Measurements from ENCODE around the gene INAFM2. TPM values are rescaled to one million over a fixed set of nuclear protein-coding genes. Genes with fewer than 3 reads are reported as not detected.

The INAFM2 gene
- total and polyA plus RNA-seq, 2 of the 4 experiments (the other 2 are of a cell fraction), result 10.4 to 14.0 TPM

DNA sequence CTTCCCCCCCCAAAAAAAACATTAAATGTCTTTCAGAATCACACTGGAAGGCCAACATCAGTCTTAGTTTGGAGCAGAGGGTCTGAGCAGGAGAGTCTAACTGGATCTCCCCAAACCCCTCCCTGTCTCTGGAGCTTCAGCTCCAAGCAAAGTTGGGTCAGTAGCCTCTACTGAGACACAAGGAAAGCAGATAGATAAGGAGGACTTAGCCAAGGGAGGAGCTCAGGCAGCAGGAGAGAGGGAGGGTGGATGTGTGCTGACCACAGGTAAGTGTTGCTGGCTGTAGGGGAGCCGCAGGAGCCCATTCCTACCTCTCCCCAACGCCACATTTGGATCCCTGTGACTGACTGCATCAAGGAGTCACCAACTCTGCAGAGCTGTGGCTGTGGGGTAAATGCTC, 22.7 kb upstream of the INAFM2 start:
- Histone ChIP-seq H2AK9ac (replicated peaks; ENCODE audit: low read depth, low read length, poor library complexity) (no peak overlapping the region), H4K8ac (ENCODE audit: low read depth in 2 of 2, low read length in 2 of 2) (no peak overlapping the region), H3K9ac (ENCODE audit: low read depth, low read length) (no peak overlapping the region), H3K79me1 (ENCODE audit: low read depth in 1 of 2, low read length in 2 of 2) (no peaks in the 10 kb centered on the region), H3K36me3 (ENCODE audit: control insufficient read depth, insufficient read depth, low read length) (no peaks in the 10 kb centered on the region), H3K27ac (ENCODE audit: insufficient read depth, low read length) (no peak overlapping the region), H4K5ac (ENCODE audit: low read depth, low read length) (no peak overlapping the region), H2BK15ac (ENCODE audit: low read depth, low read length) (no peak overlapping the region), H3K14ac (replicated peaks; ENCODE audit: low read depth, low read length) (no peak overlapping the region), H3K9me3 (ENCODE audit: control insufficient read depth, insufficient read depth, low read length) (peaks cover 8% of the 10 kb centered on the region), H3K4me2 (ENCODE audit: low read depth, low read length) (no peak overlapping the region), H3K9me1 (ENCODE audit: insufficient read depth, low read length) (no peaks in the 10 kb centered on the region), H3K4me3 (ENCODE audit: insufficient read depth, low read depth, low read length) (no peak overlapping the region), H2BK5ac (ENCODE audit: low read depth, low read length, poor library complexity, severe bottlenecking) (no peak overlapping the region), H3K27me3 (ENCODE audit: control insufficient read depth, insufficient read depth, low read length) (peaks cover 66% of the 10 kb centered on the region), H3K56ac (ENCODE audit: extremely low read depth, insufficient read depth, low read length) (no peak overlapping the region), H3K4me1 (ENCODE audit: control insufficient read depth, insufficient read depth, low read length) (no peaks in the 10 kb centered on the region), H4K20me1 (ENCODE audit: insufficient read depth, low read length) (no peaks in the 10 kb centered on the region), H2AK5ac (ENCODE audit: low read depth, low read length) (no peak overlapping the region), H4K91ac (ENCODE audit: insufficient read depth, low read depth, low read length) (no peak overlapping the region), H2BK20ac (ENCODE audit: low read depth, low read length) (no peak overlapping the region), H3K18ac (ENCODE audit: low read depth, low read length) (no peak overlapping the region), H3K23ac (ENCODE audit: low read depth, low read length) (no peak overlapping the region), H2BK120ac (ENCODE audit: low read depth, low read length) (no peak overlapping the region), H2AFZ (replicated peaks; ENCODE audit: low read length, poor library complexity) (no peak overlapping the region), H3K4ac (ENCODE audit: low read depth, low read length) (no peak overlapping the region)
- CTCF ChIA-PET, result interaction anchor here (1.0 kb wide), 1 partner anchor 22 kb away, joined by 3 read pairs; no protein-coding TSS in a partner anchor
- TF ChIP-seq MXI1 (IDR thresholded peaks at IDR 0.05; ENCODE audit: borderline replicate concordance, low read depth, low read length) (no peak), SMC3 (IDR thresholded peaks at IDR 0.05; ENCODE audit: low read depth, low read length) (no peak)
- DNase-seq (no peak), ATAC-seq (ENCODE audit: low read depth) (no peak)
- BruUV-seq (replicated peaks), result no TSS peak
- in situ Hi-C loops (cut with MboI; ENCODE audit: low sequenced_read_pairs) (no loop called here), intact Hi-C loops (cut with micrococcal nuclease) (no loop called here), dilution Hi-C loops (cut with HindIII; ENCODE audit: low sequenced_read_pairs, unreplicated experiment) (no loop called here)
- POLR2A ChIA-PET (ENCODE audit: unreplicated experiment), result interaction anchor here (0.7 kb wide), 1 partner anchor 10 kb away, joined by 7 read pairs; no protein-coding TSS in a partner anchor
- WGBS, 2 experiments (ENCODE audit: extremely low coverage in 2 of 2, insufficient read length in 1 of 2), result no CpG with 5 or more reads among the region's 2 CpGs
